H9 (cell line): ENCODE measurements around the gene LPP. TPM values are rescaled to one million over a fixed set of nuclear protein-coding genes. Genes with fewer than 3 reads are reported as not detected.

Experiments used
- DNase-seq: peaks from one replicate; pipeline ENCODE4 v3.0.0-alpha.2; 2017
- H2AFZ ChIP-seq: one replicate; pipeline ENCODE4 v1.6.1; 2013; ENCODE audit warnings: mild to moderate bottlenecking, low read length, control low read depth, moderate library complexity
- H2AK5ac ChIP-seq: 2 replicates; pipeline ENCODE4 v1.6.1; 2013; ENCODE audit warnings: low read length, control low read depth, mixed read lengths; ENCODE audit not compliant: insufficient read length
- H2BK120ac ChIP-seq: one replicate; pipeline ENCODE4 v1.6.1; 2013; ENCODE audit warnings: low read depth, mild to moderate bottlenecking, low read length, control low read depth, inconsistent platforms; ENCODE audit not compliant: poor library complexity, severe bottlenecking
- H2BK12ac ChIP-seq: 2 replicates; pipeline ENCODE4 v1.6.1; 2013; ENCODE audit warnings: low read length, control low read depth, mixed read lengths, low read depth; ENCODE audit not compliant: insufficient read length
- H2BK15ac ChIP-seq: 2 replicates; pipeline ENCODE4 v1.6.1; 2013; ENCODE audit warnings: low read depth, low read length, control low read depth
- H2BK20ac ChIP-seq: one replicate; pipeline ENCODE4 v1.6.1; 2013; ENCODE audit warnings: low read depth, mild to moderate bottlenecking, low read length, control low read depth, inconsistent platforms; ENCODE audit not compliant: poor library complexity, severe bottlenecking
- H2BK5ac ChIP-seq: 2 replicates; pipeline ENCODE4 v1.6.1; 2013; ENCODE audit warnings: low read length, control low read depth, mixed read lengths; ENCODE audit not compliant: insufficient read length
- H3K14ac ChIP-seq: 2 replicates; pipeline ENCODE4 v1.6.1; 2013; ENCODE audit warnings: low read length, control low read depth; ENCODE audit not compliant: insufficient read depth
- H3K18ac ChIP-seq: 2 replicates; pipeline ENCODE4 v1.6.1; 2013; ENCODE audit warnings: low read depth, mild to moderate bottlenecking, mixed read lengths, low read length, control low read depth; ENCODE audit not compliant: insufficient read length
- H3K23ac ChIP-seq: 2 replicates; pipeline ENCODE4 v1.6.1; 2013; ENCODE audit warnings: low read length, control low read depth, mixed read lengths, low read depth; ENCODE audit not compliant: insufficient read length
- H3K23me2 ChIP-seq: 2 replicates; pipeline ENCODE4 v1.6.1; 2013; ENCODE audit warnings: low read depth, mild to moderate bottlenecking, mixed read lengths, low read length, control low read depth; ENCODE audit not compliant: insufficient read length, poor library complexity, severe bottlenecking
- H3K27ac ChIP-seq: 2 replicates; pipeline ENCODE4 v1.5.1; 2013; ENCODE audit warnings: low read length, control low read depth, mixed read lengths, low read depth; ENCODE audit not compliant: insufficient read length
- H3K27me3 ChIP-seq: 2 replicates; pipeline ENCODE4 v1.6.1; 2013; ENCODE audit warnings: low read length, control low read depth, inconsistent platforms; ENCODE audit not compliant: insufficient read depth
- H3K4ac ChIP-seq: 2 replicates; pipeline ENCODE4 v1.6.1; 2013; ENCODE audit warnings: low read depth, mild to moderate bottlenecking, control low read depth, inconsistent platforms, low read length, moderate library complexity
- H3K4me1 ChIP-seq: 2 replicates; pipeline ENCODE4 v1.6.1; 2013; ENCODE audit warnings: low read length, control low read depth, inconsistent platforms; ENCODE audit not compliant: insufficient read depth
- H3K4me2 ChIP-seq: 2 replicates; pipeline ENCODE4 v1.6.1; 2013; ENCODE audit warnings: low read length, control low read depth, mixed read lengths; ENCODE audit not compliant: insufficient read length, insufficient read depth
- H3K56ac ChIP-seq: 2 replicates; pipeline ENCODE4 v1.6.1; 2013; ENCODE audit warnings: low read depth, mild to moderate bottlenecking, mixed read lengths, low read length, control low read depth; ENCODE audit not compliant: insufficient read length
- H3K79me1 ChIP-seq: 2 replicates; pipeline ENCODE4 v1.6.1; 2013; ENCODE audit warnings: low read depth, mild to moderate bottlenecking, moderate library complexity, low read length, control low read depth, inconsistent platforms; ENCODE audit not compliant: insufficient read depth, poor library complexity, severe bottlenecking
- H3K79me2 ChIP-seq: 2 replicates; pipeline ENCODE4 v1.6.1; 2013; ENCODE audit warnings: low read length, control low read depth, inconsistent platforms; ENCODE audit not compliant: insufficient read depth
- H3K9ac ChIP-seq: 2 replicates; pipeline ENCODE4 v1.6.1; 2013; ENCODE audit warnings: low read length, control low read depth, mixed read lengths; ENCODE audit not compliant: insufficient read length; ENCODE audit errors: extremely low read depth
- H3K9me3 ChIP-seq: one replicate; pipeline ENCODE4 v1.6.1; 2013; ENCODE audit warnings: low read depth, low read length, inconsistent platforms; ENCODE audit not compliant: control insufficient read depth
- H3T11ph ChIP-seq: one replicate; pipeline ENCODE4 v1.6.1; 2013; ENCODE audit warnings: mild to moderate bottlenecking, low read length, control low read depth, inconsistent platforms
- H4K20me1 ChIP-seq: one replicate; pipeline ENCODE4 v1.6.1; 2013; ENCODE audit not compliant: control insufficient read depth, insufficient read length, insufficient read depth
- H4K5ac ChIP-seq: 2 replicates; pipeline ENCODE4 v1.6.1; 2013; ENCODE audit warnings: low read depth, mild to moderate bottlenecking, mixed read lengths, low read length, control low read depth; ENCODE audit not compliant: insufficient read length
- H4K8ac ChIP-seq: replicated peaks from 2 replicates; pipeline ENCODE4 v1.6.1; 2013; ENCODE audit warnings: low read length, control low read depth, mixed read lengths, low read depth; ENCODE audit not compliant: insufficient read length
- H4K91ac ChIP-seq: 2 replicates; pipeline ENCODE4 v1.6.1; 2013; ENCODE audit warnings: low read depth, mild to moderate bottlenecking, moderate library complexity, mixed read lengths, low read length, control low read depth; ENCODE audit not compliant: insufficient read length
- H3K27ac Mint-ChIP-seq, 3 experiments: 2 replicates in 2 of 3; 3 replicates in 1 of 3; pipeline ENCODE4 v1.8.0; 2020 to 2021; ENCODE audit warnings: mixed read lengths in 3 of 3, mild to moderate bottlenecking in 1 of 3, moderate library complexity in 1 of 3
- H3K27me3 Mint-ChIP-seq: 2 replicates; pipeline ENCODE4 v1.8.0; 2021; ENCODE audit warnings: low read depth, mild to moderate bottlenecking, moderate library complexity, mixed read lengths
- H3K36me3 Mint-ChIP-seq, 3 experiments: 2 replicates in 2 of 3; 3 replicates in 1 of 3; pipeline ENCODE4 v1.8.0; 2020 to 2021; ENCODE audit warnings: low read depth in 3 of 3, mixed read lengths in 3 of 3; ENCODE audit not compliant: insufficient read depth in 1 of 3
- H3K4me1 Mint-ChIP-seq, 2 experiments: 2 replicates each; pipeline ENCODE4 v1.8.0; 2020; ENCODE audit warnings: mixed read lengths in 2 of 2
- H3K4me3 Mint-ChIP-seq, 2 experiments: 2 replicates in 1 of 2; 3 replicates in 1 of 2; pipeline ENCODE4 v1.8.0; 2020 to 2021; ENCODE audit warnings: mild to moderate bottlenecking in 2 of 2, mixed read lengths in 2 of 2, moderate library complexity in 1 of 2
- H3K9me3 Mint-ChIP-seq, 2 experiments: 2 replicates in 1 of 2; 3 replicates in 1 of 2; pipeline ENCODE4 v1.8.0; 2020; ENCODE audit warnings: mild to moderate bottlenecking in 2 of 2, mixed read lengths in 2 of 2, moderate library complexity in 1 of 2
- CTCF ChIP-seq: fragments of 200-600 bp; sonication (generic); conservative IDR thresholded peaks from 3 replicates; pipeline ENCODE4 v1.8.0; 2021; ENCODE audit warnings: antibody characterized with exemption, mild to moderate bottlenecking
- WGBS: extraction: QIAGEN DNeasy Blood & Tissue Kit; methylation state at CpG from one replicate; pipeline ENCODE4 v1.1.7; 2013; ENCODE audit warnings: missing lambda C conversion rate, low lambda C conversion rate, mixed read lengths; ENCODE audit not compliant: insufficient read length; ENCODE audit errors: extremely low coverage; 5-methylcytosine and 5-hydroxymethylcytosine counted together
- total RNA-seq: library from RNA; stranded (reverse); gene quantifications from 2 replicates; pipeline ENCODE4 v1.2.1, GENCODE V29; 2021

The LPP gene
- total RNA-seq, 1 experiment from 2014 or later = 64.6 TPM

DNA sequence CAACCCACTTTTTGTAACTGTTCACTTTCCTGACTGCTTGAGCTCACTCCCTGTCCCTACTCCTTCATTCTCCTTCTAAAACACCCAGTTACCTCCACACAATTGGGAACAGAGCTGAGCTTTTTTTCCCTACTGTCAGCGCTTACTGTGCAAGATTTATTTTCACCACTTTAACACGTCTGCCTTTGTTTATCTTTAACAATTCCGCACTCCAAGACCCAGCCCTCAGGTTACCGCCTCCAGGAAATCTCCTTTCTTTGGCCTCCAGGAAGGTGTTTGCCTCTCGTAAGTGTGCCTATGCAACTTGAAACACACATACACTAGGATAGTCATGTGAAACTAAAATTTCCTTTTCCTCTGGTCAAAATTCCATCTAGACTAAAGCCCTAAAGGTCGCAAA lies 745.9 kb downstream of the LPP start:
- H2AK5ac ChIP-seq = no peak overlapping the region
- Mint-ChIP-seq H3K9me3 (no peaks in the 10 kb centered on the region), H3K4me3 (no peak overlapping the region), H3K27ac (0 out of 7 replicates have a peak overlapping the region, but pooled peaks of 1 of the 3 experiments have one; percentile 6), H3K27me3 (no peaks in the 10 kb centered on the region), H3K4me1 (peaks cover 7 to 13% of the 10 kb centered on the region in 2 experiments), H3K36me3 (no peaks in the 10 kb centered on the region)
- WGBS = no CpG with 5 or more reads among the region's 6 CpGs
- H3K4me2 ChIP-seq = no peak overlapping the region
- H3K23ac ChIP-seq = no peak overlapping the region
- no peak overlapping the region for H2AFZ ChIP-seq
- no peaks in the 10 kb centered on the region for H3K23me2 ChIP-seq
- H3K56ac ChIP-seq = no peak overlapping the region
- DNase-seq = no peak
- no peak overlapping the region for H4K5ac ChIP-seq
- no peak for TF ChIP-seq CTCF
- no peak overlapping the region for H3K27ac ChIP-seq
- no peaks in the 10 kb centered on the region for H3K9me3 ChIP-seq
- no peak overlapping the region for H2BK120ac ChIP-seq
- no peak overlapping the region for H4K8ac ChIP-seq
- H4K20me1 ChIP-seq = no peaks in the 10 kb centered on the region
- no peak overlapping the region for H2BK15ac ChIP-seq
- H3K9ac ChIP-seq = no peak overlapping the region
- no peaks in the 10 kb centered on the region for H3K4me1 ChIP-seq
- H3K27me3 ChIP-seq = no peaks in the 10 kb centered on the region
- H3T11ph ChIP-seq = no peak overlapping the region
- H3K18ac ChIP-seq = no peak overlapping the region
- no peak overlapping the region for H3K4ac ChIP-seq
- H3K14ac ChIP-seq = no peak overlapping the region
- H2BK5ac ChIP-seq = no peak overlapping the region
- no peaks in the 10 kb centered on the region for H3K79me1 ChIP-seq
- H2BK20ac ChIP-seq = no peak overlapping the region
- no peaks in the 10 kb centered on the region for H3K79me2 ChIP-seq
- no peak overlapping the region for H2BK12ac ChIP-seq
- H4K91ac ChIP-seq = no peak overlapping the region
